ENCODE measurements around the gene LRAT.

The LRAT gene

GRCh38 chr4:154722262-154722661 lies 21.5 kb upstream of the LRAT start:
- no peak for TF ChIP-seq CEBPB (IDR thresholded peaks at IDR 0.05)
- TF ChIP-seq ZBTB7A (IDR thresholded peaks at IDR 0.05; ENCODE audit: low read depth): no peak
- TF ChIP-seq RAD21 (IDR thresholded peaks at IDR 0.05; ENCODE audit: low read depth): no peak
- TF ChIP-seq TEAD4 (IDR thresholded peaks at IDR 0.05): no peak
- TF ChIP-seq FOXM1 (IDR thresholded peaks at IDR 0.05; ENCODE audit: borderline replicate concordance, low read depth): no peak
- TF ChIP-seq USF1 (IDR thresholded peaks at IDR 0.05): no peak
- no peak for TF ChIP-seq TAF1 (IDR thresholded peaks at IDR 0.05; ENCODE audit: low read depth)
- TF ChIP-seq CREB1 (IDR thresholded peaks at IDR 0.05; ENCODE audit: low read depth): no peak
- TF ChIP-seq NFIC (IDR thresholded peaks at IDR 0.05): no peak
- no peak for TF ChIP-seq EGR1 (IDR thresholded peaks at IDR 0.05)
- TF ChIP-seq YY1 (IDR thresholded peaks at IDR 0.05; ENCODE audit: low read depth): no peak
- no peak for TF ChIP-seq TCF12 (IDR thresholded peaks at IDR 0.05; ENCODE audit: low read depth)
- no peak for TF ChIP-seq EP300 (IDR thresholded peaks at IDR 0.05; ENCODE audit: borderline replicate concordance)
- TF ChIP-seq REST (IDR thresholded peaks at IDR 0.05; ENCODE audit: low read depth): no peak
- TF ChIP-seq MAX (IDR thresholded peaks at IDR 0.05): no peak

- TF ChIP-seq TEAD4 (IDR thresholded peaks at IDR 0.05) (no peak), TCF12 (IDR thresholded peaks at IDR 0.05; ENCODE audit: low read depth) (no peak), RAD21 (IDR thresholded peaks at IDR 0.05; ENCODE audit: low read depth) (no peak), FOXM1 (IDR thresholded peaks at IDR 0.05; ENCODE audit: borderline replicate concordance, low read depth) (no peak), ZBTB7A (IDR thresholded peaks at IDR 0.05; ENCODE audit: low read depth) (no peak), CEBPB (IDR thresholded peaks at IDR 0.05) (no peak), EP300 (IDR thresholded peaks at IDR 0.05; ENCODE audit: borderline replicate concordance) (no peak), REST (IDR thresholded peaks at IDR 0.05; ENCODE audit: low read depth) (no peak), NFIC (IDR thresholded peaks at IDR 0.05) (no peak), MAX (IDR thresholded peaks at IDR 0.05) (no peak), TAF1 (IDR thresholded peaks at IDR 0.05; ENCODE audit: low read depth) (no peak), EGR1 (IDR thresholded peaks at IDR 0.05) (no peak)
Measured at GRCh38 chr4:154727540-154727939, 16.3 kb upstream of the LRAT start.

- TF ChIP-seq ZBTB7A (IDR thresholded peaks at IDR 0.05; ENCODE audit: low read depth): no peak
- TF ChIP-seq CREB1 (IDR thresholded peaks at IDR 0.05; ENCODE audit: low read depth): no peak
- TF ChIP-seq CEBPB (IDR thresholded peaks at IDR 0.05): no peak
Measured at GRCh38 chr4:154731756-154732155, 12.0 kb upstream of the LRAT start.

- TF ChIP-seq USF1 (IDR thresholded peaks at IDR 0.05) (no peak), REST (IDR thresholded peaks at IDR 0.05; ENCODE audit: low read depth) (no peak), ZBTB7A (IDR thresholded peaks at IDR 0.05; ENCODE audit: low read depth) (no peak), TCF12 (IDR thresholded peaks at IDR 0.05; ENCODE audit: low read depth) (no peak), CREB1 (IDR thresholded peaks at IDR 0.05; ENCODE audit: low read depth) (no peak), CEBPB (IDR thresholded peaks at IDR 0.05) (no peak), EP300 (IDR thresholded peaks at IDR 0.05; ENCODE audit: borderline replicate concordance) (no peak), EGR1 (IDR thresholded peaks at IDR 0.05) (no peak)
Measured at GRCh38 chr4:154732669-154733068, 11.1 kb upstream of the LRAT start.

- TF ChIP-seq NFIC (IDR thresholded peaks at IDR 0.05) (no peak), RAD21 (IDR thresholded peaks at IDR 0.05; ENCODE audit: low read depth) (no peak), REST (IDR thresholded peaks at IDR 0.05; ENCODE audit: low read depth) (no peak), TEAD4 (IDR thresholded peaks at IDR 0.05) (no peak), YY1 (IDR thresholded peaks at IDR 0.05; ENCODE audit: low read depth) (no peak)
Measured at GRCh38 chr4:154736770-154737169, 7.0 kb upstream of the LRAT start.
